Activated T-cell treated with anti-CD3 and anti-CD28 coated beads for 24 hours (primary cell): ENCODE data around the gene COASY.
A peak's percentile ranks its signal among the peaks of the same experiment; 100 is the strongest.
"Not testable (repeated sequence)": the region's sequence is repeated elsewhere in the genome, so short reads cannot be mapped to it uniquely, and the experiment has no call there.

Experiments
- DNase-seq: peaks from one replicate; pipeline ENCODE4 v3.0.0-alpha.2; 2020; ENCODE audit warnings: low read depth

COASY gene

GRCh38 chr17:42574463-42574862 lies 12.5 kb downstream of the COASY start:
- DNase-seq = no peak

GRCh38 chr17:42577140-42577531 lies 15.2 kb downstream of the COASY start:
- no peak for DNase-seq

- peak; percentile 93 for DNase-seq
Measured at GRCh38 chr17:42577532-42578281, 15.8 kb downstream of the COASY start, which contains the start of gene PSMC3IP. TSS of gene PSMC3IP (minus strand) at chr17:42577729. CDS start at chr17:42577686, 43 bp downstream.

GRCh38 chr17:42578282-42578869 lies 16.4 kb downstream of the COASY start:
- DNase-seq = peak; percentile 61

GRCh38 chr17:42579794-42580551 lies 18.0 kb downstream of the COASY start:
- DNase-seq = no peak

- no peak for DNase-seq
Measured at GRCh38 chr17:42581744-42582270, 19.9 kb downstream of the COASY start.

- no peak for DNase-seq
Measured at GRCh38 chr17:42584880-42585279, 22.9 kb downstream of the COASY start.

- no peak for DNase-seq
Measured at GRCh38 chr17:42585353-42585752, 23.4 kb downstream of the COASY start.

GRCh38 chr17:42586514-42587230 lies 24.7 kb downstream of the COASY start:
- no peak for DNase-seq

GRCh38 chr17:42590886-42591285 lies 28.9 kb downstream of the COASY start:
- DNase-seq = no peak

GRCh38 chr17:42591411-42591810 lies 29.5 kb downstream of the COASY start:
- no peak for DNase-seq

- no peak for DNase-seq
Measured at GRCh38 chr17:42596386-42596785, 34.4 kb downstream of the COASY start.

GRCh38 chr17:42598905-42599304 lies 37.0 kb downstream of the COASY start:
- DNase-seq = no peak

GRCh38 chr17:42603318-42603717 lies 41.4 kb downstream of the COASY start:
- DNase-seq = no peak

- DNase-seq = no peak
Measured at GRCh38 chr17:42607769-42608168, 45.8 kb downstream of the COASY start.

- DNase-seq = no peak
Measured at GRCh38 chr17:42608305-42609181, 46.6 kb downstream of the COASY start.

- peak; percentile 98 for DNase-seq
Measured at GRCh38 chr17:42609182-42609813, 47.4 kb downstream of the COASY start, which contains the start of the genes RETREG3 and TUBG1. TSS of gene RETREG3 (minus strand) at chr17:42609374. CDS start at chr17:42609324, 50 bp downstream. TSS of gene TUBG1 (plus strand) at chr17:42609683. CDS start at chr17:42609738, 55 bp downstream.

GRCh38 chr17:42609814-42610801 lies 48.2 kb downstream of the COASY start:
- DNase-seq = not testable (repeated sequence)

- DNase-seq = no peak
Measured at GRCh38 chr17:42612013-42612412, 50.1 kb downstream of the COASY start.
